Panc1 (cell line): ENCODE results near the gene PTPN4. TPM values are rescaled to one million over a fixed set of nuclear protein-coding genes. Genes with fewer than 3 reads are reported as not detected.

Source experiments
- ATAC-seq: fragments of 200-7000 bp; cut with Tn5 transposase; 2 replicates; pipeline ENCODE4 v1.9.1; 2020; ENCODE audit warnings: mild to moderate bottlenecking, moderate library complexity
- BruUV-seq: library from RNA; stranded (reverse); fragments of 400-500 nt; replicated peaks from 2 replicates; lab custom pipeline; 2021; lab: Mats Ljungman, UMichigan
- CTCF ChIA-PET: fragments of 300-600 bp; sonication (Branson Sonifier 250); formaldehyde crosslinking; loops from one replicate; lab custom pipeline; 2022; ENCODE audit warnings: antibody characterized with exemption; lab: Charles Lee
- POLR2A ChIA-PET: fragments of 300-600 bp; sonication (Branson Sonifier 250); formaldehyde crosslinking; loops from one replicate; lab custom pipeline; 2022; ENCODE audit warnings: antibody characterized with exemption; lab: Charles Lee
- DNase-seq: peaks from one replicate; pipeline ENCODE4 v3.0.0-alpha.2; 2010; ENCODE audit warnings: low read depth, low spot score
- H3K27ac ChIP-seq: 2 replicates; pipeline ENCODE4 v1.5.1; 2011; ENCODE audit warnings: mild to moderate bottlenecking, low read length, inconsistent platforms
- H3K27me3 ChIP-seq: fragments of 200-500 bp; sonication (Bioruptor generic); 2 replicates; pipeline ENCODE4 v1.6.0; 2014; ENCODE audit warnings: low read length, inconsistent platforms; ENCODE audit not compliant: control insufficient read depth, insufficient read depth
- H3K36me3 ChIP-seq: fragments of 200-500 bp; sonication (Bioruptor generic); 2 replicates; pipeline ENCODE4 v1.5.1; 2014; ENCODE audit warnings: inconsistent platforms, mild to moderate bottlenecking, low read length, moderate library complexity; ENCODE audit not compliant: control insufficient read depth, insufficient read depth
- H3K4me1 ChIP-seq: 2 replicates; pipeline ENCODE4 v1.5.1; 2011; ENCODE audit warnings: inconsistent platforms, mild to moderate bottlenecking, low read length, moderate library complexity; ENCODE audit not compliant: control insufficient read depth, insufficient read depth
- H3K4me3 ChIP-seq, 2 experiments: 2 replicates each; pipeline ENCODE4 v1.5.1; 2011 to 2012; ENCODE audit warnings: low read depth in 2 of 2, low read length in 2 of 2, mild to moderate bottlenecking in 2 of 2, inconsistent platforms in 1 of 2, moderate library complexity in 1 of 2
- H3K9me3 ChIP-seq: fragments of 200-500 bp; sonication (Bioruptor generic); 2 replicates; pipeline ENCODE4 v1.5.1; 2014; ENCODE audit warnings: low read depth, mild to moderate bottlenecking, inconsistent platforms, low read length, moderate library complexity; ENCODE audit not compliant: control insufficient read depth, insufficient read depth
- CTCF ChIP-seq: fragments of 450-650 bp; IDR thresholded peaks from 2 replicates; pipeline ENCODE4 v1.5.1; 2017; ENCODE audit warnings: mild to moderate bottlenecking
- POLR2AphosphoS5 ChIP-seq: IDR thresholded peaks from 2 replicates; pipeline ENCODE4 v1.6.1; 2012; ENCODE audit warnings: mild to moderate bottlenecking, low read depth, low read length, moderate library complexity
- REST ChIP-seq, 2 experiments: IDR thresholded peaks; 2 replicates each; pipeline ENCODE4 v1.6.1; 2011 to 2012; ENCODE audit warnings: low read depth in 2 of 2, control low read depth in 1 of 2, low read length in 1 of 2, mild to moderate bottlenecking in 1 of 2, moderate library complexity in 1 of 2; ENCODE audit not compliant: insufficient read depth in 1 of 2
- SIN3A ChIP-seq: IDR thresholded peaks from 2 replicates; pipeline ENCODE4 v1.6.1; 2012; ENCODE audit warnings: low read depth, mild to moderate bottlenecking, low read length, moderate library complexity, borderline replicate concordance; ENCODE audit not compliant: insufficient read depth
- TCF7L2 ChIP-seq: IDR thresholded peaks from 2 replicates; pipeline ENCODE4 v1.6.1; 2011; ENCODE audit warnings: mild to moderate bottlenecking, low read depth, low read length, inconsistent platforms
- in situ Hi-C: cut with HindIII; loops from 2 replicates; pipeline ENCODE4 v1.10.0; 2016; ENCODE audit warnings: low sequenced_read_pairs, low pct_unique_long_range_greater_than_20kb
- intact Hi-C: fragments of 100-400 bp; cut with micrococcal nuclease; formaldehyde crosslinking; loops from one replicate; pipeline ENCODE4 v1.10.0; 2022; ENCODE audit not compliant: unreplicated experiment
- total RNA-seq: library from RNA; stranded (reverse); gene quantifications from one replicate; pipeline ENCODE4 v1.2.1, GENCODE V29; 2021; ENCODE audit not compliant: unreplicated experiment

Gene PTPN4
- total RNA-seq, 1 experiment from 2014 or later: 45.9 TPM

- no peaks in the 10 kb centered on the region for H3K9me3 ChIP-seq
- ChIA-PET CTCF (no interaction called here), POLR2A (no interaction called here)
- in situ Hi-C loops (no loop called here), intact Hi-C loops (no loop called here)
- no peak for TF ChIP-seq TCF7L2
- no peak for TF ChIP-seq REST (IDR thresholded peaks at IDR 0.05; ENCODE audit: insufficient read depth in 1 of 2, low read depth in 2 of 2, low read length in 1 of 2)
- TF ChIP-seq POLR2AphosphoS5: no peak
- no peak for TF ChIP-seq CTCF
- no peak for TF ChIP-seq SIN3A
- no peak overlapping the region for H3K27ac ChIP-seq
- no peaks in the 10 kb centered on the region for H3K4me1 ChIP-seq
- BruUV-seq: no TSS peak
- no peaks in the 10 kb centered on the region for H3K27me3 ChIP-seq
- ATAC-seq (no peak), DNase-seq (no peak)
- H3K36me3 ChIP-seq: no peaks in the 10 kb centered on the region
- no peak overlapping the region for H3K4me3 ChIP-seq
These were observed 43.4 kb upstream of the PTPN4 start for GRCh38 chr2:119716284-119716672.

GRCh38 chr2:119718501-119719260 lies 41.0 kb upstream of the PTPN4 start:
- Histone ChIP-seq H3K36me3 (no peaks in the 10 kb centered on the region), H3K4me1 (no peaks in the 10 kb centered on the region), H3K27me3 (no peaks in the 10 kb centered on the region), H3K9me3 (no peaks in the 10 kb centered on the region), H3K27ac (no peak overlapping the region), H3K4me3 (no peak overlapping the region)
- no peak for TF ChIP-seq CTCF
- TF ChIP-seq POLR2AphosphoS5: no peak
- TF ChIP-seq TCF7L2: no peak
- TF ChIP-seq SIN3A: no peak
- TF ChIP-seq REST (IDR thresholded peaks at IDR 0.05; ENCODE audit: insufficient read depth in 1 of 2, low read depth in 2 of 2, low read length in 1 of 2): no peak
- DNase-seq (no peak), ATAC-seq (no peak)
- BruUV-seq: no TSS peak
- ChIA-PET POLR2A (no interaction called here), CTCF (no interaction called here)
- intact Hi-C loops (no loop called here), in situ Hi-C loops (no loop called here)
